ENCODE data around the gene CRKL. TPM values are rescaled to one million over a fixed set of nuclear protein-coding genes. Genes with fewer than 3 reads are reported as not detected.

Gene CRKL
- total RNA-seq, 1 donor from 2014 or later, result 59.6 TPM

- Mint-ChIP-seq H3K27ac (ENCODE audit: unreplicated experiment) (no peak overlapping the region), H3K27me3 (ENCODE audit: unreplicated experiment) (peaks cover 9% of the 10 kb centered on the region), H3K36me3 (ENCODE audit: unreplicated experiment) (no peaks in the 10 kb centered on the region)
Observed at GRCh38 chr22:20977516-20978170, 60.4 kb downstream of the CRKL start.

DNA sequence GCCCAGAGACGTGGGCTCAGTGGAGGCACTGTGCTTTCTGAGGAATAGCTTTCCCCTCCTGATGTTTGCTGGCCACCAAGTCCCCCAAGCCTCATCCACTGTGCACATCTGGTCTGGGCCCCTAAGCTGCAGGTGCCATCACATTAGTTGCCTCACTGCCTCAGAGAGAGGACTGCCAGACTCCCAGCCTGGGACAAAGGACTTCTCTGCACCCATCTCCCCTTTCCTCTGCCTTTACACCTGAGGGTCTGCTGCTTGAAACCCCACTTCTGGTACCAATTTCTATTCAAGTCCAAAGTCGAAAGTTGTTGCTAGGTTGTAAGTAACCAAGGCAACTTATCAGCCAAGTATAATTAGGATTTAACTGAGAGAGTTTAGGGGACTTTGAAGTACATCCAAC is 61.2 kb downstream of the CRKL start:
- no peaks in the 10 kb centered on the region for H3K36me3 Mint-ChIP-seq (ENCODE audit: unreplicated experiment)
- no peak overlapping the region for H3K27ac Mint-ChIP-seq (ENCODE audit: unreplicated experiment)
- peaks cover 3% of the 10 kb centered on the region for H3K4me1 Mint-ChIP-seq (ENCODE audit: low read depth, unreplicated experiment)
- H3K27me3 Mint-ChIP-seq (ENCODE audit: unreplicated experiment), result peaks cover 9% of the 10 kb centered on the region
- DNase-seq, result no peak
- H3K9me3 Mint-ChIP-seq (ENCODE audit: unreplicated experiment), result peaks cover 13% of the 10 kb centered on the region
- no peak for TF ChIP-seq CTCF (IDR thresholded peaks at IDR 0.05; ENCODE audit: partially characterized antibody, unreplicated experiment)
- H3K4me3 Mint-ChIP-seq (ENCODE audit: unreplicated experiment), result peak overlapping the region; percentile 30

More at GRCh38 chr22:20977516-20978170, 60.4 kb downstream of the CRKL start:
- no peak for DNase-seq
- Mint-ChIP-seq H3K9me3 (ENCODE audit: unreplicated experiment) (peaks cover 12% of the 10 kb centered on the region), H3K4me3 (ENCODE audit: unreplicated experiment) (no peak overlapping the region), H3K4me1 (ENCODE audit: low read depth, unreplicated experiment) (peaks cover 3% of the 10 kb centered on the region)
- TF ChIP-seq CTCF (IDR thresholded peaks at IDR 0.05; ENCODE audit: partially characterized antibody, unreplicated experiment), result no peak

DNA sequence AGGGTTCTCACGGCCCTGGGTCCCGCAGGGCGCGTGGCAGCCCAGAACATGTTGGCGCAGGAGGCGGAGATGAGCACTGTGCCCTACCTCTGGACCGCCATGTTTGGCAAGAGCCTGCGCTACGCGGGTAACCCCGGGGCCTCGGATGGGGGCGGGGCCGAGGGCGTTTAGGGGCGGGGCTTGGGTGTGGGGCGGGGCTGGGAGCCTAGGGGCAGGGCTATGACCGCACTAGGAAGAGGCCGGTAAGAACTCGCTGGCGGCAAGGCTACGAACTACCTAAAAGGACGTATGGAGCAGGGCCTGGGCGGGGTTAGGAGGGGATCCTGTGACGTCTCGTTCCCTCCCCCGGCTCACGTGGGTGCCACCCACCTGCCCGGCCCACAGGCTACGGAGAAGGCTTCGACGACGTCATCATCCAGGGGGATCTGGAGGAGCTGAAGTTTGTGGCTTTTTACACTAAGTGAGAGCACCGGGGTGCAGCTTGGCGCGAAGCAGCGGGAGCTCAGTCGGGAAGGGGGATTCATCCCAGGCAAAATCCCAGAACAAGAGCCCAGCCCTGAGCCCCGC is 62.1 kb downstream of the CRKL start:
- H3K27ac Mint-ChIP-seq (ENCODE audit: unreplicated experiment), result peak overlapping the region; percentile 52
- H3K27me3 Mint-ChIP-seq (ENCODE audit: unreplicated experiment), result peaks cover 9% of the 10 kb centered on the region
- peak; percentile 60 for DNase-seq
- TF ChIP-seq CTCF (IDR thresholded peaks at IDR 0.05; ENCODE audit: partially characterized antibody, unreplicated experiment), result no peak
- H3K4me3 Mint-ChIP-seq (ENCODE audit: unreplicated experiment), result peak overlapping the region; percentile 77
- H3K9me3 Mint-ChIP-seq (ENCODE audit: unreplicated experiment), result peaks cover 13% of the 10 kb centered on the region
- peaks cover 7% of the 10 kb centered on the region for H3K4me1 Mint-ChIP-seq (ENCODE audit: low read depth, unreplicated experiment)
- H3K36me3 Mint-ChIP-seq (ENCODE audit: unreplicated experiment), result no peaks in the 10 kb centered on the region

- DNase-seq, result no peak
- no peak overlapping the region for H3K27ac Mint-ChIP-seq (ENCODE audit: unreplicated experiment)
Observed at GRCh38 chr22:20979940-20980453, 62.8 kb downstream of the CRKL start.

More at GRCh38 chr22:20979940-20980453, 62.8 kb downstream of the CRKL start:
- H3K4me3 Mint-ChIP-seq (ENCODE audit: unreplicated experiment), result no peak overlapping the region
- H3K27me3 Mint-ChIP-seq (ENCODE audit: unreplicated experiment), result peaks cover 9% of the 10 kb centered on the region
- H3K9me3 Mint-ChIP-seq (ENCODE audit: unreplicated experiment), result peaks cover 13% of the 10 kb centered on the region
- no peak for TF ChIP-seq CTCF (IDR thresholded peaks at IDR 0.05; ENCODE audit: partially characterized antibody, unreplicated experiment)
- H3K36me3 Mint-ChIP-seq (ENCODE audit: unreplicated experiment), result no peaks in the 10 kb centered on the region
- peaks cover 7% of the 10 kb centered on the region for H3K4me1 Mint-ChIP-seq (ENCODE audit: low read depth, unreplicated experiment)
